IMR-90 (cell line): ENCODE results near the gene RIPK3. TPM values are rescaled to one million over a fixed set of nuclear protein-coding genes. Genes with fewer than 3 reads are reported as not detected.

ENCODE experiments used
- ATAC-seq: fragments of 200-7000 bp; cut with Tn5 transposase; 2 replicates; pipeline ENCODE4 v1.9.1; 2020; ENCODE audit warnings: low read depth, mild to moderate bottlenecking, moderate library complexity
- BruUV-seq: library from RNA; stranded (reverse); fragments of 400-500 nt; replicated peaks from 2 replicates; lab custom pipeline; 2021; lab: Mats Ljungman, UMichigan
- CTCF ChIA-PET: fragments of 300-600 bp; formaldehyde crosslinking; extraction: SDS; loops from one replicate; lab custom pipeline; 2021; ENCODE audit warnings: antibody characterized with exemption; lab: Yijun Ruan, JAX
- POLR2A ChIA-PET: fragments of 300-600 bp; sonication (Branson Sonifier 250); formaldehyde crosslinking; loops from one replicate; lab custom pipeline; 2022; ENCODE audit warnings: antibody characterized with exemption; ENCODE audit not compliant: unreplicated experiment; lab: Charles Lee
- DNase-seq: peaks from one replicate; pipeline ENCODE4 v3.0.0; 2013
- H2AFZ ChIP-seq: replicated peaks from 2 replicates; pipeline ENCODE3; 2013; ENCODE audit warnings: low read length, mild to moderate bottlenecking; ENCODE audit not compliant: poor library complexity
- H2AK5ac ChIP-seq: 2 replicates; pipeline ENCODE4 v1.6.1; 2013; ENCODE audit warnings: low read depth, low read length, inconsistent platforms
- H2AK9ac ChIP-seq: replicated peaks from 2 replicates; pipeline ENCODE3; 2013; ENCODE audit warnings: mild to moderate bottlenecking, low read depth, low read length, moderate library complexity; ENCODE audit not compliant: poor library complexity
- H2BK120ac ChIP-seq: 2 replicates; pipeline ENCODE4 v1.6.1; 2013; ENCODE audit warnings: low read depth, low read length, inconsistent platforms
- H2BK15ac ChIP-seq: 3 replicates; pipeline ENCODE4 v1.6.1; 2013; ENCODE audit warnings: low read depth, low read length, inconsistent platforms
- H2BK20ac ChIP-seq: 2 replicates; pipeline ENCODE4 v1.6.1; 2013; ENCODE audit warnings: low read depth, mild to moderate bottlenecking, inconsistent platforms, low read length, moderate library complexity
- H2BK5ac ChIP-seq: 2 replicates; pipeline ENCODE4 v1.6.1; 2013; ENCODE audit warnings: mild to moderate bottlenecking, low read depth, low read length, inconsistent platforms; ENCODE audit not compliant: poor library complexity, severe bottlenecking
- H3K14ac ChIP-seq: replicated peaks from 2 replicates; pipeline ENCODE4 v1.6.1; 2013; ENCODE audit warnings: low read depth, low read length, inconsistent platforms
- H3K18ac ChIP-seq: 2 replicates; pipeline ENCODE4 v1.6.1; 2013; ENCODE audit warnings: low read depth, low read length, control low read depth
- H3K23ac ChIP-seq: 2 replicates; pipeline ENCODE4 v1.6.1; 2013; ENCODE audit warnings: low read depth, low read length, inconsistent platforms
- H3K27ac ChIP-seq: 2 replicates; pipeline ENCODE4 v1.5.1; 2013; ENCODE audit warnings: mild to moderate bottlenecking, control low read depth, low read length; ENCODE audit not compliant: insufficient read depth
- H3K27me3 ChIP-seq: 2 replicates; pipeline ENCODE4 v1.6.1; 2013; ENCODE audit warnings: low read length; ENCODE audit not compliant: control insufficient read depth, insufficient read depth
- H3K36me3 ChIP-seq: 2 replicates; pipeline ENCODE4 v1.6.1; 2013; ENCODE audit warnings: low read length, mixed read lengths; ENCODE audit not compliant: control insufficient read depth, insufficient read depth
- H3K4ac ChIP-seq: 2 replicates; pipeline ENCODE4 v1.6.1; 2013; ENCODE audit warnings: low read depth, low read length, inconsistent platforms
- H3K4me1 ChIP-seq: 2 replicates; pipeline ENCODE4 v1.6.1; 2013; ENCODE audit warnings: low read length, mixed read lengths; ENCODE audit not compliant: control insufficient read depth, insufficient read depth
- H3K4me2 ChIP-seq: 2 replicates; pipeline ENCODE4 v1.6.1; 2013; ENCODE audit warnings: low read depth, mild to moderate bottlenecking, control low read depth, low read length, moderate library complexity
- H3K4me3 ChIP-seq: 2 replicates; pipeline ENCODE4 v1.5.1; 2013; ENCODE audit warnings: low read depth, mild to moderate bottlenecking, control low read depth, low read length, moderate library complexity; ENCODE audit not compliant: insufficient read depth
- H3K56ac ChIP-seq: 2 replicates; pipeline ENCODE4 v1.6.1; 2013; ENCODE audit warnings: low read length, inconsistent platforms; ENCODE audit not compliant: insufficient read depth; ENCODE audit errors: extremely low read depth
- H3K79me1 ChIP-seq, 2 experiments: 2 replicates each; pipeline ENCODE4 v1.6.1; 2013; ENCODE audit warnings: low read length in 2 of 2, inconsistent platforms in 1 of 2, low read depth in 1 of 2
- H3K9ac ChIP-seq: 2 replicates; pipeline ENCODE4 v1.6.1; 2013; ENCODE audit warnings: low read depth, low read length, control low read depth
- H3K9me1 ChIP-seq: 2 replicates; pipeline ENCODE4 v1.6.1; 2013; ENCODE audit warnings: low read length, inconsistent platforms; ENCODE audit not compliant: insufficient read depth
- H3K9me3 ChIP-seq: 2 replicates; pipeline ENCODE4 v1.6.1; 2013; ENCODE audit warnings: low read length; ENCODE audit not compliant: control insufficient read depth, insufficient read depth
- H4K20me1 ChIP-seq: 2 replicates; pipeline ENCODE4 v1.6.1; 2013; ENCODE audit warnings: low read length, inconsistent platforms; ENCODE audit not compliant: insufficient read depth
- H4K5ac ChIP-seq: 2 replicates; pipeline ENCODE4 v1.6.1; 2013; ENCODE audit warnings: mild to moderate bottlenecking, low read depth, low read length, control low read depth
- H4K8ac ChIP-seq, 2 experiments: 2 replicates each; pipeline ENCODE4 v1.6.1; 2013; ENCODE audit warnings: low read depth in 2 of 2, low read length in 2 of 2, control low read depth in 1 of 2, inconsistent platforms in 1 of 2
- H4K91ac ChIP-seq: 2 replicates; pipeline ENCODE4 v1.6.1; 2013; ENCODE audit warnings: low read depth, low read length, inconsistent platforms; ENCODE audit not compliant: insufficient read depth
- BHLHE40 ChIP-seq: fragments of 150-350 bp; IDR thresholded peaks from 2 replicates; pipeline ENCODE4 v1.6.1; 2016; ENCODE audit warnings: mild to moderate bottlenecking, low read depth, low read length
- CEBPB ChIP-seq: IDR thresholded peaks from 2 replicates; pipeline ENCODE4 v1.6.1; 2012; ENCODE audit warnings: low read depth, low read length, improper control_type of control experiment
- CHD1 ChIP-seq: IDR thresholded peaks from 2 replicates; pipeline ENCODE4 v1.6.1; 2012; ENCODE audit warnings: low read depth, low read length, improper control_type of control experiment
- FOS ChIP-seq: fragments of 150-350 bp; IDR thresholded peaks from 2 replicates; pipeline ENCODE4 v1.6.1; 2016; ENCODE audit warnings: low read depth, low read length
- MXI1 ChIP-seq: IDR thresholded peaks from 2 replicates; pipeline ENCODE4 v1.6.1; 2012; ENCODE audit warnings: low read depth, mild to moderate bottlenecking, low read length, moderate library complexity, borderline replicate concordance
- POLR2A ChIP-seq: IDR thresholded peaks from 2 replicates; pipeline ENCODE4 v1.6.1; 2012; ENCODE audit warnings: mild to moderate bottlenecking, low read depth, low read length
- RAD21 ChIP-seq: IDR thresholded peaks from 2 replicates; pipeline ENCODE4 v1.6.1; 2012; ENCODE audit warnings: low read length, improper control_type of control experiment
- RCOR1 ChIP-seq: IDR thresholded peaks from 2 replicates; pipeline ENCODE4 v1.6.1; 2012; ENCODE audit warnings: mild to moderate bottlenecking, low read length, improper control_type of control experiment; ENCODE audit not compliant: insufficient replicate concordance
- SMC3 ChIP-seq: fragments of 150-350 bp; IDR thresholded peaks from 2 replicates; pipeline ENCODE4 v1.6.1; 2016; ENCODE audit warnings: low read depth, mild to moderate bottlenecking, antibody characterized with exemption, low read length, moderate library complexity
- WGBS, 2 experiments: methylation state at CpG; one replicate each; pipeline versions ENCODE4 v1.1.5 to v1.1.7; 2013; ENCODE audit warnings: missing lambda C conversion rate in 2 of 2; ENCODE audit not compliant: insufficient read length in 1 of 2; ENCODE audit errors: extremely low coverage in 2 of 2; 5-methylcytosine and 5-hydroxymethylcytosine counted together
- dilution Hi-C: fragments of 300-500 bp; cut with HindIII; formaldehyde crosslinking; loops from one replicate; pipeline ENCODE4 v1.14.3; 2018; ENCODE audit warnings: low sequenced_read_pairs; ENCODE audit not compliant: unreplicated experiment
- in situ Hi-C: fragments of 300-500 bp; cut with MboI; formaldehyde crosslinking; loops from 3 replicates; pipeline ENCODE4 v1.14.3; 2019; ENCODE audit warnings: low sequenced_read_pairs, inconsistent platforms, mixed read lengths
- intact Hi-C: fragments of 100-400 bp; cut with micrococcal nuclease; formaldehyde crosslinking; loops from 2 replicates; pipeline ENCODE4 v1.10.0; 2022
- polyA plus RNA-seq, 3 experiments: library from polyadenylated mRNA; depleted of rRNA; stranded (reverse); fragments of >200 nt; gene quantifications; 2 replicates each; pipeline ENCODE4 v1.2.3, GENCODE V29; 2012; ENCODE audit warnings: low replicate concordance in 1 of 3
- total RNA-seq: library from RNA; depleted of rRNA; stranded (reverse); fragments of >200 nt; gene quantifications from 2 replicates; pipeline ENCODE4 v1.2.3, GENCODE V29; 2012
- TF ChIP-seq, protein P1 (sequence below): fragments of 150-350 bp; IDR thresholded peaks from 2 replicates; pipeline ENCODE4 v1.6.1; 2016; ENCODE audit warnings: low read depth, mild to moderate bottlenecking, low read length, moderate library complexity, borderline replicate concordance
- TF ChIP-seq, protein P2 (sequence below): fragments of 150-350 bp; IDR thresholded peaks from 2 replicates; pipeline ENCODE4 v1.6.1; 2017; ENCODE audit warnings: mild to moderate bottlenecking, antibody characterized with exemption, low read length, low read depth

Gene RIPK3
- total and polyA plus RNA-seq, 2 of the 4 experiments (the other 2 are of a cell fraction), result 0.09 TPM; not detected in 1

DNA sequence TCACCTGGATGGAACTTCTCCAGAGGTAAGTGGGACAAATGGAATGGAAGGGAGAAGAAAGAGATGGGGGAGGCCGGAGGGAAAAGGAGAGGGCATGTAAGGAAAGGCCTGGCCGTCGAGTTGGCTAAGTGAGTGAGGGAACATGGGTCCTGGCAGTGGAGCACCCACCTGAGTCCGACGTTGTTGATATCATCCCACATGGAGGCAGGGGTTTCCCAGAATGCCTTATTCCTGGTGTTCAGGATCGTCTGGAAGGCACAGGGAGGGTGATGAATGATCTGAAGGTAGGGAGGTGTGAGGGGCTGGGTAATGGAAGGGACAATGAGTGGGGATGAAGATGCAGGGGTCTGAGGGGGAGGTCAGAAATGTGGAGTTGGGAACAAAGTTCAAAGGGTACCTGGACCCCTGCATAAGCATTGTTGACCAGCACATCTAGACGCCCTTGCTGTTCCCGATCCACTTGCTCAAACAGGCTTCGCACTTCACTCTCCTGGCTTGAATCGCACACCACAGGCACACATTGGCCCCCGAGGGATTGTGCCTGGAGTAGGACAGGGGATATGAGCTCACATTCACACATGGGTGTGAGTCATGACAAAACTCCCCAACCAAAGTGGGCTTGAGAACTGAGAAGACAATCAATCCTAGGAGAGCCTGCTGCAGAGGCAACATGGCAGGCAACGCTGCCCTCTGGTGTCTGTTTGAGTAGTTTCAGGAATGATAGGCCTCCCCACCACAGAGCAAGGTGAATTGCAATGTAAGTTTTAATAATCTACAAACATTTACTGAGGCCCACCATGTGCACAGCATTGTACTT, 43.2 kb downstream of the RIPK3 start (continued):
- peak; percentile 67; the same call in 1 of the 2 replicates for TF ChIP-seq BHLHE40
- peak; percentile 56; the same call in 1 of the 2 replicates for TF ChIP-seq POLR2A
- peak; percentile 81 for TF ChIP-seq MXI1
- peak; percentile 93 for TF ChIP-seq RAD21
- TF ChIP-seq FOS, result peak; percentile 65; the same call in 1 of the 2 replicates

DNA sequence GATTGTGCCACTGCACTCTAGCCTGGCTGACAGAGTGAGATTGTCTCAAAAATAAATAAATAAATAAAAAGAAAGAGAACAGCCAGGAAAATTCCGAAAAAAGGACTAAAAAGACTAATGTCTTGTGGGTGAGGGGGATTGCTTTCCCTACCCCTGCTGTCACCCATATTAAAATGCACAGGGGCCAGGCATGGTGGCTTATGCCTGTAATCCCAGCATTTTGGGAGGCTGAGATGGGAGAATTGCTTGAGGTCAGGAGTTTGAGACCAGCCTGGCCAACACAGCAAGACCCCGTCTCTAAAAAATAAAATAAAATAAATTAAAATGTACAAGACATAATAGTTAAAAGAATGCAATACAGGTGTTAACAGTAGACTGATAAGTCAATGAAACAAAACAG, 46.3 kb downstream of the RIPK3 start:
- H2AK9ac ChIP-seq, result no peak overlapping the region
- no peak for DNase-seq
- H3K4me2 ChIP-seq, result no peak overlapping the region
- no peak overlapping the region for H2BK120ac ChIP-seq
- TF ChIP-seq RCOR1 (no peak), SMC3 (no peak), CHD1 (no peak), FOS (no peak), CEBPB (no peak)
- TF ChIP-seq, protein P1, sequence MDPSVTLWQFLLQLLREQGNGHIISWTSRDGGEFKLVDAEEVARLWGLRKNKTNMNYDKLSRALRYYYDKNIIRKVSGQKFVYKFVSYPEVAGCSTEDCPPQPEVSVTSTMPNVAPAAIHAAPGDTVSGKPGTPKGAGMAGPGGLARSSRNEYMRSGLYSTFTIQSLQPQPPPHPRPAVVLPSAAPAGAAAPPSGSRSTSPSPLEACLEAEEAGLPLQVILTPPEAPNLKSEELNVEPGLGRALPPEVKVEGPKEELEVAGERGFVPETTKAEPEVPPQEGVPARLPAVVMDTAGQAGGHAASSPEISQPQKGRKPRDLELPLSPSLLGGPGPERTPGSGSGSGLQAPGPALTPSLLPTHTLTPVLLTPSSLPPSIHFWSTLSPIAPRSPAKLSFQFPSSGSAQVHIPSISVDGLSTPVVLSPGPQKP, result no peak
- TF ChIP-seq, protein P2, sequence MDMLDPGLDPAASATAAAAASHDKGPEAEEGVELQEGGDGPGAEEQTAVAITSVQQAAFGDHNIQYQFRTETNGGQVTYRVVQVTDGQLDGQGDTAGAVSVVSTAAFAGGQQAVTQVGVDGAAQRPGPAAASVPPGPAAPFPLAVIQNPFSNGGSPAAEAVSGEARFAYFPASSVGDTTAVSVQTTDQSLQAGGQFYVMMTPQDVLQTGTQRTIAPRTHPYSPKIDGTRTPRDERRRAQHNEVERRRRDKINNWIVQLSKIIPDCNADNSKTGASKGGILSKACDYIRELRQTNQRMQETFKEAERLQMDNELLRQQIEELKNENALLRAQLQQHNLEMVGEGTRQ, result no peak
- no peak overlapping the region for H2BK20ac ChIP-seq
- WGBS, 2 experiments, result no CpG with 5 or more reads among the region's 2 CpGs
- peaks cover 28% of the 10 kb centered on the region for H3K36me3 ChIP-seq
- H3K4ac ChIP-seq, result no peak overlapping the region
- no peak overlapping the region for H2AK5ac ChIP-seq
- H3K27me3 ChIP-seq, result no peaks in the 10 kb centered on the region
- CTCF ChIA-PET, result interaction anchor here (2.1 kb wide), 1 partner anchor 14 kb away, joined by 5 read pairs; the partner anchor contains the start of gene CIDEB
- H3K23ac ChIP-seq, result no peak overlapping the region
- H3K14ac ChIP-seq, result no peak overlapping the region
- no peak overlapping the region for H2BK15ac ChIP-seq
- H3K27ac ChIP-seq, result no peak overlapping the region
- POLR2A ChIA-PET, result no interaction called here
- H3K4me3 ChIP-seq, result no peak overlapping the region
- intact Hi-C loops, result loop anchor here (10.0 kb wide), 1 partner anchor 309 kb away; the partner anchor contains the start of gene DHRS4L2
- no peak overlapping the region for H2AFZ ChIP-seq
- H3K9me3 ChIP-seq, result no peaks in the 10 kb centered on the region
- in situ Hi-C loops, result no loop called here
- dilution Hi-C loops, result no loop called here
- no TSS peak for BruUV-seq
- H4K5ac ChIP-seq, result no peak overlapping the region
- no peak for ATAC-seq
- peaks cover 3% of the 10 kb centered on the region for H3K4me1 ChIP-seq
- H3K79me1 ChIP-seq, result peaks cover 2 to 15% of the 10 kb centered on the region in 2 experiments; a peak in 2 of 4 replicates
- H4K91ac ChIP-seq, result no peak overlapping the region
- no peak overlapping the region for H3K56ac ChIP-seq
- H3K18ac ChIP-seq, result no peak overlapping the region
- H3K9me1 ChIP-seq, result no peaks in the 10 kb centered on the region
- no peaks in the 10 kb centered on the region for H4K20me1 ChIP-seq
- H4K8ac ChIP-seq, result no peak overlapping the region
- no peak overlapping the region for H3K9ac ChIP-seq
- H2BK5ac ChIP-seq, result no peak overlapping the region
